HFFc6 (cell line): Measurements from ENCODE around the gene ANKS1A. TPM values are rescaled to one million over a fixed set of nuclear protein-coding genes. Genes with fewer than 3 reads are reported as not detected.

Experiments used
- DNase-seq: peaks from one replicate; pipeline ENCODE4 v3.0.0-alpha.2; 2018
- H3K27ac Mint-ChIP-seq: 2 replicates; pipeline ENCODE4 v1.8.0; 2020; ENCODE audit warnings: mild to moderate bottlenecking, mixed read lengths
- H3K27me3 Mint-ChIP-seq: 2 replicates; pipeline ENCODE4 v1.8.0; 2021; ENCODE audit warnings: mild to moderate bottlenecking, moderate library complexity, mixed read lengths; ENCODE audit not compliant: insufficient read depth
- H3K36me3 Mint-ChIP-seq: 2 replicates; pipeline ENCODE4 v1.8.0; 2021; ENCODE audit warnings: low read depth, mixed read lengths
- H3K4me1 Mint-ChIP-seq: 2 replicates; pipeline ENCODE4 v1.8.0; 2020; ENCODE audit warnings: low read depth, mixed read lengths
- H3K4me3 Mint-ChIP-seq: 2 replicates; pipeline ENCODE4 v1.8.0; 2020; ENCODE audit warnings: mild to moderate bottlenecking, moderate library complexity, mixed read lengths
- H3K9me3 Mint-ChIP-seq: 2 replicates; pipeline ENCODE4 v1.8.0; 2020; ENCODE audit warnings: mild to moderate bottlenecking, mixed read lengths
- CTCF ChIP-seq: fragments of 200-600 bp; sonication (generic); IDR thresholded peaks from 2 replicates; pipeline ENCODE4 v1.5.0; 2021; ENCODE audit warnings: antibody characterized with exemption, mild to moderate bottlenecking
- total RNA-seq, 6 experiments: library from RNA; stranded (reverse); fragmentation: NEBNext Ultra II Directional; extraction: Animal tissue kit (Norgen Biotek cat#: 25700); gene quantifications; 2 replicates in 1 of 6; 3 replicates in 5 of 6; pipeline ENCODE4 v1.2.3, GENCODE V29; 2021

The ANKS1A gene
- total RNA-seq, 6 experiments from 2014 or later = 11.6 to 13.5 (median 13.1) TPM

- H3K27me3 Mint-ChIP-seq = no peaks in the 10 kb centered on the region; the same call in none of the 2 replicates
- no peaks in the 10 kb centered on the region for H3K9me3 Mint-ChIP-seq
- DNase-seq = no peak
- H3K4me3 Mint-ChIP-seq = no peak overlapping the region
- H3K4me1 Mint-ChIP-seq = no peaks in the 10 kb centered on the region
- no peak overlapping the region for H3K27ac Mint-ChIP-seq
- no peak for TF ChIP-seq CTCF
- no peaks in the 10 kb centered on the region for H3K36me3 Mint-ChIP-seq
Observed at GRCh38 chr6:35071347-35071994, 182.4 kb downstream of the ANKS1A start.

GRCh38 chr6:35072051-35072697, 183.1 kb downstream of the ANKS1A start:
- TF ChIP-seq CTCF = no peak
- Mint-ChIP-seq H3K36me3 (no peaks in the 10 kb centered on the region), H3K27ac (no peak overlapping the region), H3K4me3 (no peak overlapping the region), H3K4me1 (no peaks in the 10 kb centered on the region), H3K9me3 (no peaks in the 10 kb centered on the region), H3K27me3 (no peaks in the 10 kb centered on the region; the same call in none of the 2 replicates)
- no peak for DNase-seq

GRCh38 chr6:35072698-35073055, 183.6 kb downstream of the ANKS1A start:
- Mint-ChIP-seq H3K36me3 (no peaks in the 10 kb centered on the region), H3K27me3 (no peaks in the 10 kb centered on the region; the same call in none of the 2 replicates), H3K9me3 (no peaks in the 10 kb centered on the region), H3K4me1 (no peaks in the 10 kb centered on the region), H3K27ac (no peak overlapping the region), H3K4me3 (no peak overlapping the region)
- TF ChIP-seq CTCF = no peak
- DNase-seq = no peak

- DNase-seq = no peak
- no peak overlapping the region for H3K27ac Mint-ChIP-seq
- no peaks in the 10 kb centered on the region; the same call in none of the 2 replicates for H3K27me3 Mint-ChIP-seq
Observed at GRCh38 chr6:35073211-35073610, 184.2 kb downstream of the ANKS1A start.

GRCh38 chr6:35073766-35074471, 184.9 kb downstream of the ANKS1A start:
- H3K27ac Mint-ChIP-seq = no peak overlapping the region
- DNase-seq = no peak
- H3K36me3 Mint-ChIP-seq = no peaks in the 10 kb centered on the region
- H3K27me3 Mint-ChIP-seq = no peaks in the 10 kb centered on the region; the same call in none of the 2 replicates
- H3K4me3 Mint-ChIP-seq = no peak overlapping the region
- no peak for TF ChIP-seq CTCF
- no peaks in the 10 kb centered on the region for H3K4me1 Mint-ChIP-seq
- no peaks in the 10 kb centered on the region for H3K9me3 Mint-ChIP-seq

More at GRCh38 chr6:35073211-35073610, 184.2 kb downstream of the ANKS1A start:
- no peak for TF ChIP-seq CTCF
- H3K36me3 Mint-ChIP-seq = no peaks in the 10 kb centered on the region
- no peak overlapping the region for H3K4me3 Mint-ChIP-seq
- H3K4me1 Mint-ChIP-seq = no peaks in the 10 kb centered on the region
- H3K9me3 Mint-ChIP-seq = no peaks in the 10 kb centered on the region
